OCI-LY7 (cell line): Measurements from ENCODE around the gene MAP1S.

Experiments used
- EZH2phosphoT487 ChIP-seq: fragments of 200-600 bp; sonication (generic); IDR thresholded peaks from 2 replicates; pipeline ENCODE4 v1.6.1; 2018; ENCODE audit warnings: low read depth, borderline replicate concordance, mild to moderate bottlenecking, mixed run types, antibody characterized with exemption, low read length, moderate library complexity, mixed read lengths
- TF ChIP-seq, protein P1 (sequence below): fragments of 200-600 bp; sonication (generic); conservative IDR thresholded peaks from 2 replicates; pipeline ENCODE4 v1.5.1; 2014; ENCODE audit warnings: mild to moderate bottlenecking, antibody characterized with exemption, low read length, moderate library complexity, mixed read lengths

DNA sequence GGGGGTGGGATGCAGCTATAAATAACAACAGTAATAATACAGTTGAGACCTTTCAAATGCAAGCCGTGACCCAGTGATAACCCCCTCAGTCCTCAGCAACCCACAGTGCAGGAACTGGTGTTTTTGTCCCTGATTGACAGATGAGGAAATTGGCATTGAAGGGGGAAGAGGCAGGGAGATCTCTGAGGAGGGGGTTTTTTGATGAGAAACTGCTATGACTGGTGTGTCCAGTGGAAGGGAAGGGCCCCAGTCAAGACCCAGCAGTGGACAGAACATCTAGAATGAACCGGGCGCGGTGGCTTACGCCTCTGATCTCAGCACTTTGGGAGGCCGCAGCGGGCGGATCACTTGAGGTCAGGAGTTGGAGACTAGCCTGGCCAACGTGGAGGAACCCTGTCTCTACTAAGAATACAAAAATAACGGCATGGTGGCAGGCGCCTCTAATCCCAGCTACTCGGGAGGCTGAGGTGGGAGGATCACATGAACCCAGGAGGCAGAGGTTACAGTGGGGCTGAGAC, 1.9 kb downstream of the MAP1S start:
- TF ChIP-seq, protein P1, sequence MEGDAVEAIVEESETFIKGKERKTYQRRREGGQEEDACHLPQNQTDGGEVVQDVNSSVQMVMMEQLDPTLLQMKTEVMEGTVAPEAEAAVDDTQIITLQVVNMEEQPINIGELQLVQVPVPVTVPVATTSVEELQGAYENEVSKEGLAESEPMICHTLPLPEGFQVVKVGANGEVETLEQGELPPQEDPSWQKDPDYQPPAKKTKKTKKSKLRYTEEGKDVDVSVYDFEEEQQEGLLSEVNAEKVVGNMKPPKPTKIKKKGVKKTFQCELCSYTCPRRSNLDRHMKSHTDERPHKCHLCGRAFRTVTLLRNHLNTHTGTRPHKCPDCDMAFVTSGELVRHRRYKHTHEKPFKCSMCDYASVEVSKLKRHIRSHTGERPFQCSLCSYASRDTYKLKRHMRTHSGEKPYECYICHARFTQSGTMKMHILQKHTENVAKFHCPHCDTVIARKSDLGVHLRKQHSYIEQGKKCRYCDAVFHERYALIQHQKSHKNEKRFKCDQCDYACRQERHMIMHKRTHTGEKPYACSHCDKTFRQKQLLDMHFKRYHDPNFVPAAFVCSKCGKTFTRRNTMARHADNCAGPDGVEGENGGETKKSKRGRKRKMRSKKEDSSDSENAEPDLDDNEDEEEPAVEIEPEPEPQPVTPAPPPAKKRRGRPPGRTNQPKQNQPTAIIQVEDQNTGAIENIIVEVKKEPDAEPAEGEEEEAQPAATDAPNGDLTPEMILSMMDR: no peak
- no peak for TF ChIP-seq EZH2phosphoT487
